HG03280 (cell line): Measurements from ENCODE around the gene GFY.
"Not testable (repeated sequence)": the region's sequence is repeated elsewhere in the genome, so short reads cannot be mapped to it uniquely, and the experiment has no call there.

Experiments
- ATAC-seq: cut with Tn5 transposase; IDR thresholded peaks from one replicate; pipeline ENCODE4 v1.9.1; 2021; ENCODE audit warnings: mild to moderate bottlenecking, moderate library complexity; ENCODE audit not compliant: unreplicated experiment

The GFY gene

GRCh38 chr19:49468199-49468598 is 43.0 kb downstream of the GFY start:
- ATAC-seq, result no peak

- ATAC-seq, result peak; percentile 57
Observed at GRCh38 chr19:49468746-49469447, 43.7 kb downstream of the GFY start.

- peak; percentile 54 for ATAC-seq
Observed at GRCh38 chr19:49469828-49470614, 44.8 kb downstream of the GFY start.

DNA sequence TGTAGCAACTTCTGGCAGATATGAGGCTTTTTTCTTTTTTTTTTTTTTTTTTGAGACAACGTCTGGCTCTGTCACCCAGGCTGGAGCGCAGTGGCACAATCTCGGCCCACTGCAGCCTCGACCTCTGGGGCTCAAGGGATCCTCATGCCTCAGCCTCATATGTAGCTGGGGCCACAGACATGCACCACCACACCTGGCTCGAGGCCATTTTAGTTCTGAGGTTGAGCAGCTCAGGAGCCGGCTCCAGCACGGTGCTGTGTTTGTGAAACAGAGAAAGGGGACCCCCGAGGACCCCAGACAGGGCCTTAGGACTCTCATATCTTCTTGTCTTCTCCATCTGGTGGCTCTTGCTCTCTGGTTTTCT is 45.4 kb downstream of the GFY start:
- no peak for ATAC-seq

GRCh38 chr19:49472936-49473335 is 47.7 kb downstream of the GFY start:
- ATAC-seq, result no peak

GRCh38 chr19:49473501-49473867 is 48.3 kb downstream of the GFY start:
- ATAC-seq, result not testable (repeated sequence)

- ATAC-seq, result peak; percentile 50
Observed at GRCh38 chr19:49473868-49474541, 48.8 kb downstream of the GFY start, which contains the start of gene FLT3LG. TSS of gene FLT3LG (plus strand) at chr19:49474215. CDS start at chr19:49474640, 425 bp downstream.

GRCh38 chr19:49474542-49474924 is 49.3 kb downstream of the GFY start:
- ATAC-seq, result no peak

DNA sequence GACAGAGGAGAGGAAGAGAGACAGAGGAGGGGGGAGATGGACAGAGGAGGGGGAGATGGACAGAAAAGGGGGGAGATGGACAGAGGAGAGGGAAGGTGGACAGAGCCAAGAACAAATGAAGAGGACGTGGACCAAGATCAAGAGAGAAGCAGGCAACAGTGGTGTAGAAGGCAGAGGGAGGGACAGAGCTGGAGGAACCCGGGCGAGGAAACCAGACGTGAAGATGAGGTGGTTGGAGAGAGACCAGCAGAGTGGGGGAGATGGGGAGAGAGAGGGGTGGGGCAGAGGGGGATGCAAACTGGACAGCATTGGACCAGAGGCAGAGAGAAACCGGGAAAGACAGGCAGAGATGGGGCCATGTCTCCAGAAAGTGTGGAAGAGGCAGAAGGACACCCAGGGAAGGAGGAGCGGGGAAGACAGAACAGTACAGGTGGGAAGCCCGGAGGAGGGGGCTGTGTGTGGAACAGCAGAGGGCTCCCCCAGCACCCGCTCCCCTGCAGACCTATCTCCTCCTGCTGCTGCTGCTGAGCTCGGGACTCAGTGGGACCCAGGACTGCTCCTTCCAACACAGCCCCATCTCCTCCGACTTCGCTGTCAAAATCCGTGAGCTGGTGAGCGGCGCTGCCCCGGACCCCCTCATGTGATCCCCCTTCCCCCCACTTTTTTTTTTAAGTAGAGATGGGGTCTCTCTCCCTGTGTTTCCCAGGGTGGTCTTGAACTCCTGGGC is 50.2 kb downstream of the GFY start:
- no peak for ATAC-seq

GRCh38 chr19:49475995-49476880 is 51.0 kb downstream of the GFY start:
- no peak for ATAC-seq
